Keratinocyte (primary cell): ENCODE data around the gene DPYSL5. TPM values are rescaled to one million over a fixed set of nuclear protein-coding genes. Genes with fewer than 3 reads are reported as not detected.

Experiments
- DNase-seq: peaks from one replicate; pipeline ENCODE4 v3.0.0-alpha.2; 2011; ENCODE audit warnings: low read depth, missing footprints, low spot score
- FAIRE-seq: peaks from 2 replicates; lab custom pipeline; 2011; peaks lifted over from hg19 to GRCh38; lab: Jason Lieb, UNC
- H2AFZ ChIP-seq: 2 replicates; pipeline ENCODE4 v1.6.0; 2012; ENCODE audit warnings: low read length, control low read depth, inconsistent platforms; ENCODE audit not compliant: control insufficient read depth
- H3K27ac ChIP-seq: 2 replicates; pipeline ENCODE4 v1.5.1; 2011; ENCODE audit warnings: low read length; ENCODE audit not compliant: control insufficient read depth, insufficient read depth
- H3K27me3 ChIP-seq: 3 replicates; pipeline ENCODE4 v1.6.0; 2011; ENCODE audit warnings: low read length; ENCODE audit not compliant: control insufficient read depth, insufficient read depth; ENCODE audit errors: extremely low read depth
- H3K36me3 ChIP-seq, 2 experiments: 2 replicates in 1 of 2; 3 replicates in 1 of 2; pipeline ENCODE4 v1.5.1; 2011; ENCODE audit warnings: low read length in 2 of 2, mild to moderate bottlenecking in 1 of 2; ENCODE audit not compliant: control insufficient read depth in 2 of 2, insufficient read depth in 2 of 2; ENCODE audit errors: extremely low read depth in 1 of 2
- H3K4me1 ChIP-seq: 3 replicates; pipeline ENCODE4 v1.5.1; 2011; ENCODE audit warnings: low read length; ENCODE audit not compliant: control insufficient read depth, insufficient read depth; ENCODE audit errors: extremely low read depth
- H3K4me2 ChIP-seq: 3 replicates; pipeline ENCODE4 v1.6.0; 2011; ENCODE audit warnings: low read depth, low read length; ENCODE audit not compliant: control insufficient read depth, insufficient read depth; ENCODE audit errors: extremely low read depth
- H3K4me3 ChIP-seq, 3 experiments: fragments of 200-600 bp in 1 of 3; sonication (generic) in 1 of 3; 2 replicates in 2 of 3; 3 replicates in 1 of 3; pipeline ENCODE4 v1.5.1; 2011 to 2016; ENCODE audit warnings: low read length in 3 of 3, mild to moderate bottlenecking in 3 of 3, control low read depth in 2 of 3, inconsistent platforms in 1 of 3, low read depth in 1 of 3, mixed read lengths in 1 of 3, mixed run types in 1 of 3, moderate library complexity in 1 of 3; ENCODE audit not compliant: control insufficient read depth in 2 of 3, insufficient read depth in 2 of 3; ENCODE audit errors: extremely low read depth in 1 of 3
- H3K79me2 ChIP-seq: 2 replicates; pipeline ENCODE4 v1.6.0; 2012; ENCODE audit warnings: low read length; ENCODE audit not compliant: control insufficient read depth, insufficient read depth
- H3K9ac ChIP-seq: 3 replicates; pipeline ENCODE4 v1.6.0; 2011; ENCODE audit warnings: low read length; ENCODE audit not compliant: control insufficient read depth, insufficient read depth; ENCODE audit errors: extremely low read depth
- H3K9me1 ChIP-seq: 3 replicates; pipeline ENCODE4 v1.6.0; 2011; ENCODE audit warnings: low read length; ENCODE audit not compliant: control insufficient read depth, insufficient read depth; ENCODE audit errors: extremely low read depth
- H3K9me3 ChIP-seq: 2 replicates; pipeline ENCODE4 v1.5.1; 2012; ENCODE audit warnings: low read depth, low read length; ENCODE audit not compliant: control insufficient read depth
- H4K20me1 ChIP-seq: 3 replicates; pipeline ENCODE4 v1.6.0; 2011; ENCODE audit warnings: low read length; ENCODE audit not compliant: control insufficient read depth, insufficient read depth; ENCODE audit errors: extremely low read depth
- dilution Hi-C: fragments of 300-500 bp; cut with MboI; formaldehyde crosslinking; loops from one replicate; pipeline ENCODE4 v1.7.0; 2020; ENCODE audit warnings: low sequenced_read_pairs; ENCODE audit not compliant: extremely low pct_ligation_motif_present
- polyA plus RNA-seq, 5 experiments: library from polyadenylated mRNA; depleted of rRNA in 3 of 5; stranded (reverse) in 3 of 5; stranded (forward) in 1 of 5; unstranded in 1 of 5; fragments of >200 nt; gene quantifications; 1 replicate in 1 of 5; 2 replicates in 3 of 5; 3 replicates in 1 of 5; pipeline versions ENCODE4 v1.2.1 to v1.2.3, GENCODE V29; 2011 to 2012; ENCODE audit warnings: missing spikeins in 2 of 5, low read depth in 1 of 5, low replicate concordance in 1 of 5
- TF ChIP-seq, protein P1 (sequence below), 3 experiments: IDR thresholded peaks in 1 of 3; conservative IDR thresholded peaks in 1 of 3; optimal IDR thresholded peaks in 1 of 3; 2 replicates in 2 of 3; 3 replicates in 1 of 3; pipeline versions ENCODE3 to v1.5.1; 2011; ENCODE audit warnings: low read length in 3 of 3, mild to moderate bottlenecking in 3 of 3, moderate library complexity in 2 of 3, control low read depth in 1 of 3, inconsistent platforms in 1 of 3; ENCODE audit not compliant: insufficient read depth in 2 of 3; ENCODE audit errors: extremely low read depth in 1 of 3

DPYSL5 gene
- polyA plus RNA-seq, 1 donor (not counting 4 experiments of a cell fraction or from before 2014, with no cell fraction given), result not detected

DNA sequence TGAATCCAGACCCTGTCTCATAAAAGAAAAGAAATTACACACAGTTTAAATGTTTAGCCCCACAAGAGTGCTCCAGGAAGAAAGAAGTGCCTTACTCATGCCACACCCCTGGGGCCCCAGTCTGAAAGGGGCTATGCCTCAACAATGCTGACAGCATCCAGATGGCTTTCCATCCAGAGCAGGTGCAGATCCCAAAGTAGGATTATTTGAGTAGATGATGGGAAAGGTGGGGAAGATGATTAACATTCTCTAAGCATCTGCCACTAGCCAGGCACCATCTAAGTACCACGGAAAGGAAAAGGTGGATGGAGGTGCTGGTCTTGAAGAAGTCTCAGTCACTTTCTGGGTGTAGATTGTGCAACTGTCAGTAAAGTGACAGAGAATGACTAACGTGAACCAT lies 16.3 kb downstream of the DPYSL5 start:
- no peaks in the 10 kb centered on the region for H4K20me1 ChIP-seq
- no peaks in the 10 kb centered on the region for H3K9me1 ChIP-seq
- no peak overlapping the region for H3K4me3 ChIP-seq
- H3K9me3 ChIP-seq, result no peaks in the 10 kb centered on the region
- no peak overlapping the region for H2AFZ ChIP-seq
- no peaks in the 10 kb centered on the region for H3K36me3 ChIP-seq
- no peak overlapping the region for H3K4me2 ChIP-seq
- H3K27ac ChIP-seq, result no peak overlapping the region
- DNase-seq (no peak), FAIRE-seq (no peak)
- dilution Hi-C loops, result no loop called here
- TF ChIP-seq, protein P1, sequence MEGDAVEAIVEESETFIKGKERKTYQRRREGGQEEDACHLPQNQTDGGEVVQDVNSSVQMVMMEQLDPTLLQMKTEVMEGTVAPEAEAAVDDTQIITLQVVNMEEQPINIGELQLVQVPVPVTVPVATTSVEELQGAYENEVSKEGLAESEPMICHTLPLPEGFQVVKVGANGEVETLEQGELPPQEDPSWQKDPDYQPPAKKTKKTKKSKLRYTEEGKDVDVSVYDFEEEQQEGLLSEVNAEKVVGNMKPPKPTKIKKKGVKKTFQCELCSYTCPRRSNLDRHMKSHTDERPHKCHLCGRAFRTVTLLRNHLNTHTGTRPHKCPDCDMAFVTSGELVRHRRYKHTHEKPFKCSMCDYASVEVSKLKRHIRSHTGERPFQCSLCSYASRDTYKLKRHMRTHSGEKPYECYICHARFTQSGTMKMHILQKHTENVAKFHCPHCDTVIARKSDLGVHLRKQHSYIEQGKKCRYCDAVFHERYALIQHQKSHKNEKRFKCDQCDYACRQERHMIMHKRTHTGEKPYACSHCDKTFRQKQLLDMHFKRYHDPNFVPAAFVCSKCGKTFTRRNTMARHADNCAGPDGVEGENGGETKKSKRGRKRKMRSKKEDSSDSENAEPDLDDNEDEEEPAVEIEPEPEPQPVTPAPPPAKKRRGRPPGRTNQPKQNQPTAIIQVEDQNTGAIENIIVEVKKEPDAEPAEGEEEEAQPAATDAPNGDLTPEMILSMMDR (optimal IDR thresholded peaks at IDR 0.05 in 1 of 3, IDR thresholded peaks at IDR 0.05 in 1 of 3, conservative IDR thresholded peaks at IDR 0.05 in 1 of 3; ENCODE audit: extremely low read depth in 1 of 3, insufficient read depth in 2 of 3, low read length in 3 of 3), result no peak
- H3K79me2 ChIP-seq, result no peaks in the 10 kb centered on the region
- no peaks in the 10 kb centered on the region for H3K4me1 ChIP-seq
- no peak overlapping the region for H3K9ac ChIP-seq
- H3K27me3 ChIP-seq, result peaks cover 12% of the 10 kb centered on the region

DNA sequence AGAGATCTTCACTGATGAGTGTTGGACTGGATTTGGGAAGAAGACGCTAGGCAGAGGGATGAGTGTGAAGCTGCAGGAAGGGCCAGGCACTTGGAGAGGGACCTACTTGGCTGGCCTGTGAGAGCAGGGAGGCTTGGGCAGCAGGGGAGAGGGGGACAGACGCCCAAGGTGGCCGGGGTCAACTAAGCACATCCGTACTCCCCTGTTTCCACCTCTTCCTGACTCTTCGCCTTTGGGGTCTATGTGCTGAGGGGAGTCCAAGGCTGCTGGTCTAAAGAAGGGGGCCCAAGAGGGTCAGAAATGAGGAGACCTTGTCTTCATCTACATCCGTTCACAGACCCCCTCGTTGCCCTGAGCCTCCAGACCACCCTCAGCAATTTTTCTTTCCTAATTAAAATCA lies 16.7 kb downstream of the DPYSL5 start:
- H3K79me2 ChIP-seq, result no peaks in the 10 kb centered on the region
- H3K9ac ChIP-seq, result no peak overlapping the region
- TF ChIP-seq, protein P1 (optimal IDR thresholded peaks at IDR 0.05 in 1 of 3, IDR thresholded peaks at IDR 0.05 in 1 of 3, conservative IDR thresholded peaks at IDR 0.05 in 1 of 3; ENCODE audit: extremely low read depth in 1 of 3, insufficient read depth in 2 of 3, low read length in 3 of 3), result no peak
- H3K9me3 ChIP-seq, result no peaks in the 10 kb centered on the region
- H3K4me3 ChIP-seq, result no peak overlapping the region
- H3K27me3 ChIP-seq, result peaks cover 12% of the 10 kb centered on the region
- DNase-seq (no peak), FAIRE-seq (no peak)
- H3K27ac ChIP-seq, result no peak overlapping the region
- H3K36me3 ChIP-seq, result no peaks in the 10 kb centered on the region
- no peak overlapping the region for H3K4me2 ChIP-seq
- no peaks in the 10 kb centered on the region for H3K9me1 ChIP-seq
- H3K4me1 ChIP-seq, result no peaks in the 10 kb centered on the region
- H4K20me1 ChIP-seq, result no peaks in the 10 kb centered on the region
- no peak overlapping the region for H2AFZ ChIP-seq
- dilution Hi-C loops, result no loop called here
